GM21737 (cell line): Measurements from ENCODE around the gene RENBP.

Source experiments
- ATAC-seq: cut with Tn5 transposase; IDR thresholded peaks from one replicate; pipeline ENCODE4 v1.9.1; 2021; ENCODE audit warnings: mild to moderate bottlenecking, moderate library complexity; ENCODE audit not compliant: unreplicated experiment

Gene RENBP

GRCh38 chrX:153954558-153955227 is 10.2 kb upstream of the RENBP start:
- ATAC-seq, result no peak

GRCh38 chrX:153953892-153954557 is 9.6 kb upstream of the RENBP start:
- ATAC-seq, result no peak

- no peak for ATAC-seq
Observed at GRCh38 chrX:153953342-153953830, 8.9 kb upstream of the RENBP start.

DNA sequence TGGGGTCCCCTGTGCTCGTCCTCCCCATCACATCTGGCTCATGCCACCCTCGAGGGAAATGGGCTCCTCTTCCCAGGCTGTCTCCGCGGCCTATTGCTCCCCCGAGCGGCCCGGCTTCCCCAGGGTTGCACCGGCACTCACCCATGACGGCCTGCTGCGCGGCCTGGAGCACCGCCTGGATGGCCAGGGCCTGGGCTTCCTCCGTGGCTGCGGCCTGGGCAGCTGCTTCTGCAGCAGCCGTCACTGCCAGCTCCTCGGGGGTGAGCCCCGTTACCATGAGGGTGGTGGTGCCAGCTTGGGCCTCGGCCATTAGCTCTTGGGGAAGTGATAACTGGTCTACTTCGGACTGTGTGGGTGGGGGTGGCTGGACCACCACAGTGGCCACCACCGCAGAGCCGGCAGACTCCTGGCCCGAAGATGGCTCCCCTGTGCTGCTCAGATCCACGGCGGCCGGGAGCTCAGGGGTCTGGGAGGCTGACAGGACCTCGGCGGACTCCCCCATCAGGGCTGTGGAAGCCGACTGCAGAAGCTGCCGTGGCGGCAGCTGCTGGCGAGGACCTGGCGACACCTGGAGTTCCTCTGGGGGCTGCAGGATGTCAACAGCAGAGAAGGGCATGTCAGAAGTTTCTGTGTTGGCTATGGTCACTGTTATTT is 8.1 kb upstream of the RENBP start:
- ATAC-seq, result no peak

DNA sequence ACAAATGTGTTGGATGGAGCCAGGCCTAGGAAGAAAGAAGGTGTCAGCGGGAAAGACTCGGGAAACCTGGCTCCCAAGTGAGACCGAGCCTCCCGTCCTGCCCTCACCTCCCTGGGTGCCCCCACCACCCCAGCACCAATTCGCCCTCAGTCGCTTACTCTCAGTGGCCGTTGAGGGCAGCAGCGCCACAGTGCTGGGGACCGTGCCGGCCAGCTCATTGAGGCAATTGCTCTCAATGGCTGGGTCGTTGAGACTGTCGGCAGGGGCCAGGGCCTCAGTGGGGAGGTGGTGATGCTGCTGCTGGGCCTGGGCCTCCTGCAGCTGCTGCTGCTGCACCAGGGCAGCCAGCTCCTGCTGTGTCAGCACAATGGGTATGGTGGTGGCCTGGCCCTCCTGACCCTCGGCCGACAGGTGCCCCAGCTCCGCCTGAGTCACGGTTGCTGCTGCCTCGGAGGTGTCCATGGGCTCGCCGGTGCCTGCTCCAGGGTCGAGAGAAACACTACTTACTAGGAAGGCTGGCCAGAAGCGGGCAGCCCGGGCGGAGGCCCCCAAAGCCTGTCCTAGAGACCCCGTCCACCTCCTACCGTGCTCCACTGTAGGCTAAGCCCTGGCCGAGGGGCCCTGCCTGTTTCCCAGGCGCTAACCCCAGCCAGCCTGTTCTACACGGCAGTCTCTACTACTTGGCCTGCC is 7.4 kb upstream of the RENBP start:
- ATAC-seq, result no peak

- no peak for ATAC-seq
Observed at GRCh38 chrX:153950127-153950526, 5.7 kb upstream of the RENBP start.

- no peak for ATAC-seq
Observed at GRCh38 chrX:153948847-153949805, 4.7 kb upstream of the RENBP start.

DNA sequence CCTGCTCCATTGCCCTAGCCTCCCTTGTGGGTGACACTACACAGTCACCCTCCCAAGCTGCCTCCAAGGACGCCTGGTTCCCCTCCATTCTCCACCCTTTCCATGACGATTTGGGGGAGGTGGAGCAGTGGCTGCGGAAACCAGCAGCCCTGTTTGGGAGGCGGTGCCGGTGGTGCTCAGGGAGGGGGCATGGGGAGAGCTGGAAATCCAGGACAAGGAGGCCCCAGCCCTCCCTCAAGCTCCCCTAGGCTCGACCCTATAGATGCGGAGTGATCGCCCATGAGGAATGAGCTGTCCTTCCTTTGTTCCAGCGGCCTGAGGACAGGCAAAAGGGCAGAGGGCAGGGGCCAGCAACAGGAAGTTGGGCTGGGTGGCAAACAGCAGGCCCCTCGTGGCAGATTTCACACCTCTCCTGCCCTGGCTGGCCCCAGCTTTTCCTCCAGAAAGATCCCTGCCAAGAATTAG is 3.6 kb upstream of the RENBP start:
- ATAC-seq, result no peak

DNA sequence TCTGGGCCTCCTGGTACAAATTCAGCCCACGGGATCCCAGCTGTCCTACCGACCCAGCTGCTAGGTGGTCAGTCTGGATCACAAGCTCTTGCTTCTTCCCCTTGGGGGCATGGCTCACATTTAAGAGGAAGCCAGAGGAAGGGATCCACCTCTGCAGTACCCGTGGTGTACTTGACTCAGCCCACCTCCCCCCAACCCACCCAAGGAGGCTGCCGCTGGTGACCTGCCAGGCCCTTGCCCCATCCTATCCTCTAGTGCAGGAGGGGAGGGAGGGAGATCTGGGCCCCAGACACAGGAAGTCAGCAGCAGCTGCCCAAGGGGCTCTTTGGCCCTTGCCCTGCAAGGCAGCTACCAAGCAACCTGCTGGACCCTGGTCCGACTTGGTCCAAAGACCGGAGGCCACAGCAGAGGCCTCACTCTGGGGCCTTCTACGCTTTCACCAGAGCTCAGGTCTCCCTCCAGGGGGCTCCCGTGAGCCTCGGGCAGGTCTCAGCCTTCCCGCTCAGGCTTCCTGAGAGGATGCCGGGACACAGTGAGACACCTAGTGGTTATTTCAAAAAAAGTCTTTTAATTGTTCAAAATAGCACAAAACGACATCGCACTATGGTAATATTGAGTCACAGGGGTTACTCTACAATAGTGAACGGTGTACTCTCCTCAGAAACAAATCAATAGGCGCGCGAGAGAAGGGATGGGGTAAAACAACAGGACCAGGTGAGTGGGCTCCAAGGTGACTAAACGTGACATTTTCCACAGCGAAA is 2.7 kb upstream of the RENBP start:
- peak; percentile 61 for ATAC-seq

GRCh38 chrX:153945956-153946943 is 1.8 kb upstream of the RENBP start:
- no peak for ATAC-seq

GRCh38 chrX:153944800-153945150 is 332 bp upstream of the RENBP start:
- no peak for ATAC-seq

GRCh38 chrX:153941336-153942252 is 2.8 kb downstream of the RENBP start:
- ATAC-seq, result no peak

GRCh38 chrX:153939573-153939972 is 4.9 kb downstream of the RENBP start:
- ATAC-seq, result no peak

DNA sequence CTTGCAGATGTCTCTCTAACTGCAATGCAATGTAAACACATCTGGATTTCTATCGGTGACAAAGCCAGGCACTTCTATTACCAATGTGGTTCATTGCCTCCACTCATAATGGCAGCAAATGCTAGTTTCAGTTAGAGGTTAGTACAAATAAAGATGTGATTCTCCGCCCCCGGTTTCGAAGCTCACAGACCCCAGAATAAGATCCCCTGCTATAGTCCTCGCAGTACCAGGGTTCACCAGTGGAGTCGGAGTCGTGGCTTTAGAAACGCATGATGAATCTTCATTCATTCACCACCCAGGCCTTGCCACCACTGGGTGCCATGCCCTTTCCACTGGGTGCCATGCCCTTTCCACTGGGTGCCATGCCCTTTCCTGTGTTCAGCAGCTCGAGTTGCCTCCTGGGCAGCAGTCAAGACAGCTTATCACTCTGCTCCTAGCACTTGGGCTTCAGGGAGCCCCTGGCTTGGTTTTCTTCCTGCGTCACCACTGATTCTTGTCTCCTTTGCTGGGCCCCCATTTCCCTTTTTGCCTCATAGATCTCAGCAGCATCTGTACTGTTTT is 6.1 kb downstream of the RENBP start:
- no peak for ATAC-seq

GRCh38 chrX:153937056-153937455 is 7.4 kb downstream of the RENBP start:
- no peak for ATAC-seq

DNA sequence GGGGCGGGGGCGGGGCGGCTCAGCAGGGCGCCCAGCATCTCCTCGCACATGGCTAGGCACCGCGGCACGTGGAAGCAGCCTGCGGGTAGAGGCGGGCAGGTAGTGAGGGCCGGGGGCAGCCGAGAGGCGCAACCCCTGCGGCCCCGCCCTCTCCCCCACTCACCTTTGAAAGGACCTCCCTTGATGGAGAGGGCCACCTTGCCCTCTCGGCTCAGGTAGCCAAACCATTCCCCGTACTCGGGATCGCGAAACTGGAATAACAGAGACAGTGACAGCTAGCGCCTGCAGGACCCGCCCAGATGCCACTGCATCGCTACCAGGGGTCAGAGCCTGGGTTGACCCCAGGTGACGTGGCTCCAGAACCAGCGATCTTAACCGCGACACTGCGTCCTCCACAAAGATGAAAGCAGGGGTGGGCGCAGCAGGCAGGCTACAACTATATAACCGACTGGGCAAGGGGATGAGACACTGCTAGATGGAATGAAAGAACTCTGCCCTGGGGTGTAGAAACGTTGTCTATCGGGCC is 9.1 kb downstream of the RENBP start:
- ATAC-seq, result peak; percentile 4
